SK-N-SH (cell line): ENCODE data around the gene UBN1. TPM values are rescaled to one million over a fixed set of nuclear protein-coding genes. Genes with fewer than 3 reads are reported as not detected.

Source experiments
- CTCF ChIA-PET: fragments of 300-600, 350-600 bp; formaldehyde crosslinking; extraction: SDS; loops from one replicate; lab custom pipeline; 2021; lab: Yijun Ruan, JAX
- POLR2A ChIA-PET: fragments of 350-600 bp; sonication (Branson Sonifier 250); formaldehyde crosslinking; extraction: SDS; loops from one replicate; lab custom pipeline; 2020; ENCODE audit warnings: antibody characterized with exemption, inconsistent platforms; lab: Yijun Ruan, JAX
- DNase-seq: peaks from one replicate; pipeline ENCODE4 v3.0.0; 2012
- H2AFZ ChIP-seq: fragments of 200-600 bp; sonication (generic); 2 replicates; pipeline ENCODE4 v1.8.1; 2016; ENCODE audit warnings: antibody characterized with exemption, mild to moderate bottlenecking, low read depth
- H3F3A ChIP-seq: fragments of 200-600 bp; sonication (generic); replicated peaks from 2 replicates; pipeline ENCODE3; 2016; ENCODE audit warnings: antibody characterized with exemption, mild to moderate bottlenecking; ENCODE audit not compliant: insufficient read depth
- H3K27ac ChIP-seq, 2 experiments: fragments of 200-500 bp in 1 of 2; fragments of 200-600 bp in 1 of 2; sonication (Bioruptor generic) in 1 of 2; sonication (generic), shearing (Covaris generic) in 1 of 2; 2 replicates each; pipeline versions ENCODE4 v1.5.1 to v1.6.1; 2014 to 2016; ENCODE audit warnings: low read depth in 2 of 2, inconsistent platforms in 1 of 2, low read length in 1 of 2, mild to moderate bottlenecking in 1 of 2, mixed read lengths in 1 of 2
- H3K27me3 ChIP-seq: fragments of 200-600 bp; sonication (generic), shearing (Covaris generic); 2 replicates; pipeline ENCODE4 v1.6.1; 2016; ENCODE audit warnings: mixed run types; ENCODE audit not compliant: insufficient read depth
- H3K36me3 ChIP-seq, 2 experiments: fragments of 200-500 bp in 1 of 2; fragments of 200-600 bp in 1 of 2; sonication (Bioruptor generic) in 1 of 2; sonication (generic) in 1 of 2; replicated peaks in 1 of 2; 2 replicates each; pipeline versions ENCODE3 to v1.5.1; 2014 to 2016; ENCODE audit warnings: low read length in 1 of 2, mild to moderate bottlenecking in 1 of 2; ENCODE audit not compliant: insufficient read depth in 2 of 2, control insufficient read depth in 1 of 2
- H3K4me1 ChIP-seq, 2 experiments: fragments of 200-500 bp in 1 of 2; fragments of 200-600 bp in 1 of 2; sonication (Bioruptor generic) in 1 of 2; sonication (generic), shearing (Covaris generic) in 1 of 2; 2 replicates each; pipeline versions ENCODE4 v1.5.1 to v1.6.1; 2014 to 2016; ENCODE audit warnings: low read depth in 1 of 2, low read length in 1 of 2, mixed run types in 1 of 2; ENCODE audit not compliant: insufficient read depth in 2 of 2, control insufficient read depth in 1 of 2
- H3K4me2 ChIP-seq: fragments of 200-600 bp; sonication (generic), shearing (Covaris generic); 2 replicates; pipeline ENCODE4 v1.6.1; 2017; ENCODE audit warnings: mixed run types
- H3K4me3 ChIP-seq, 2 experiments: fragments of 200-500 bp in 1 of 2; fragments of 200-600 bp in 1 of 2; sonication (Bioruptor generic) in 1 of 2; sonication (generic), shearing (Covaris generic) in 1 of 2; 2 replicates each; pipeline versions ENCODE4 v1.5.1 to v1.8.1; 2014 to 2016; ENCODE audit warnings: low read depth in 2 of 2, inconsistent platforms in 1 of 2, low read length in 1 of 2, mild to moderate bottlenecking in 1 of 2, mixed read lengths in 1 of 2, moderate library complexity in 1 of 2
- H3K79me2 ChIP-seq: fragments of 200-600 bp; sonication (generic); 2 replicates; pipeline ENCODE4 v1.8.1; 2017; ENCODE audit warnings: mild to moderate bottlenecking; ENCODE audit not compliant: insufficient read depth
- H3K9ac ChIP-seq: fragments of 200-600 bp; sonication (generic); 2 replicates; pipeline ENCODE4 v1.6.1; 2017; ENCODE audit warnings: mixed run types
- H3K9me2 ChIP-seq: fragments of 200-600 bp; sonication (generic); 2 replicates; pipeline ENCODE4 v1.6.1; 2017; ENCODE audit warnings: mixed run types
- H3K9me3 ChIP-seq: fragments of 200-600 bp; sonication (generic); 2 replicates; pipeline ENCODE4 v1.6.1; 2017; ENCODE audit warnings: mixed run types, mild to moderate bottlenecking, moderate library complexity
- H4K20me1 ChIP-seq: fragments of 200-600 bp; sonication (generic); 2 replicates; pipeline ENCODE4 v1.6.1; 2017; ENCODE audit warnings: mild to moderate bottlenecking, mixed run types; ENCODE audit not compliant: insufficient read depth
- ELF1 ChIP-seq: IDR thresholded peaks from 2 replicates; pipeline ENCODE4 v1.4.0; 2012
- EZH2phosphoT487 ChIP-seq: fragments of 200-600 bp; sonication (generic); IDR thresholded peaks from 2 replicates; pipeline ENCODE4 v1.6.1; 2017; ENCODE audit warnings: low read depth, mixed run types, mild to moderate bottlenecking, antibody characterized with exemption, moderate library complexity, borderline replicate concordance
- GABPA ChIP-seq: IDR thresholded peaks from 2 replicates; pipeline ENCODE4 v1.4.0; 2012; ENCODE audit warnings: low read depth, mild to moderate bottlenecking
- GATA2 ChIP-seq: sonication (generic); formaldehyde crosslinking; IDR thresholded peaks from 2 replicates; pipeline ENCODE4 v1.5.0; 2020; ENCODE audit warnings: mild to moderate bottlenecking, missing genetic modification reagents
- PBX3 ChIP-seq: IDR thresholded peaks from 2 replicates; pipeline ENCODE4; 2012
- POLR2AphosphoS5 ChIP-seq: IDR thresholded peaks from 2 replicates; pipeline ENCODE4 v1.6.1; 2012; ENCODE audit warnings: low read depth, low read length
- RAD21 ChIP-seq: IDR thresholded peaks from 2 replicates; pipeline ENCODE4 v1.6.1; 2012; ENCODE audit warnings: mild to moderate bottlenecking, low read length
- RXRA ChIP-seq: IDR thresholded peaks from 2 replicates; pipeline ENCODE4 v1.4.0; 2012; ENCODE audit warnings: low read depth, mild to moderate bottlenecking, borderline replicate concordance
- TAF1 ChIP-seq: IDR thresholded peaks from 2 replicates; pipeline ENCODE4 v1.6.1; 2012; ENCODE audit warnings: low read depth, mild to moderate bottlenecking, low read length, moderate library complexity, borderline replicate concordance
- TCF12 ChIP-seq: IDR thresholded peaks from 2 replicates; pipeline ENCODE4 v1.4.0; 2012
- TEAD4 ChIP-seq: IDR thresholded peaks from 2 replicates; pipeline ENCODE4 v1.4.0; 2012; ENCODE audit warnings: mild to moderate bottlenecking, borderline replicate concordance; ENCODE audit not compliant: insufficient read depth
- YY1 ChIP-seq: IDR thresholded peaks from 2 replicates; pipeline ENCODE4 v1.4.0; 2012; ENCODE audit warnings: low read depth, mild to moderate bottlenecking
- WGBS: methylation state at CpG from one replicate; pipeline ENCODE4 v1.1.6; 2017; ENCODE audit warnings: low lambda C conversion rate; 5-methylcytosine and 5-hydroxymethylcytosine counted together
- polyA plus RNA-seq, 3 experiments: library from polyadenylated mRNA; depleted of rRNA; stranded (reverse); fragments of >200 nt; gene quantifications; 2 replicates each; pipeline ENCODE4 v1.2.3, GENCODE V29; 2012

The UBN1 gene
- polyA plus RNA-seq, 1 of the 3 experiments (the other 2 are of a cell fraction) = 10.9 TPM

- Histone ChIP-seq H3K9me2 (no peaks in the 10 kb centered on the region), H3K36me3 (no peaks in the 10 kb centered on the region), H3K9me3 (no peaks in the 10 kb centered on the region), H3K79me2 (no peaks in the 10 kb centered on the region), H3K9ac (no peak overlapping the region), H3F3A (no peaks in the 10 kb centered on the region), H3K27me3 (no peaks in the 10 kb centered on the region), H4K20me1 (no peaks in the 10 kb centered on the region)
- ChIA-PET CTCF (interaction anchor here (1.2 kb wide), 1 partner anchor 24 kb away, joined by 3 read pairs; no protein-coding TSS in a partner anchor), POLR2A (no interaction called here)
- DNase-seq = no peak
- no peak for TF ChIP-seq RXRA
- no peak for TF ChIP-seq ELF1
- no peak for TF ChIP-seq PBX3
- no peak for TF ChIP-seq TAF1
- TF ChIP-seq GABPA = no peak
- TF ChIP-seq YY1 = no peak
- no peak for TF ChIP-seq GATA2
- TF ChIP-seq EZH2phosphoT487 = no peak
- no peak for TF ChIP-seq TCF12
- no peak for TF ChIP-seq POLR2AphosphoS5
- TF ChIP-seq, all 33 proteins: peak for 0
- Histone ChIP-seq H3K4me1 (0 out of 4 replicates have a peak, but pooled peaks cover 0 to 2% of the 10 kb centered on the region in 2 experiments), H3K27ac (no peak overlapping the region), H3K4me3 (no peak overlapping the region), H2AFZ (no peak overlapping the region), H3K4me2 (no peak overlapping the region)
- 74% methylated on average over 6 of the region's 6 CpGs for WGBS
These were observed 64.7 kb downstream of the UBN1 start for GRCh38 chr16:4911970-4912386.

GRCh38 chr16:4913130-4913773, 66.0 kb downstream of the UBN1 start:
- Histone ChIP-seq H4K20me1 (no peaks in the 10 kb centered on the region), H3K79me2 (no peaks in the 10 kb centered on the region), H3K27me3 (no peaks in the 10 kb centered on the region), H3K9me2 (no peaks in the 10 kb centered on the region), H3K27ac (no peak overlapping the region), H3K36me3 (no peaks in the 10 kb centered on the region), H3F3A (no peaks in the 10 kb centered on the region), H3K4me3 (no peak overlapping the region), H3K4me1 (0 out of 4 replicates have a peak, but pooled peaks cover 0 to 8% of the 10 kb centered on the region in 2 experiments), H3K4me2 (no peak overlapping the region), H3K9me3 (no peaks in the 10 kb centered on the region), H3K9ac (no peak overlapping the region), H2AFZ (no peak overlapping the region)
- DNase-seq = no peak
- whole genome bisulfite sequencing = 75% methylated on average over 7 of the region's 7 CpGs
- TF ChIP-seq EZH2phosphoT487 (no peak), POLR2AphosphoS5 (no peak), TEAD4 (no peak), RAD21 (no peak)
- ChIA-PET POLR2A (no interaction called here), CTCF (no interaction called here)
